HUDEP-2 (cell line): Measurements from ENCODE around the gene HTR1D.
"Not testable (repeated sequence)": the region's sequence is repeated elsewhere in the genome, so short reads cannot be mapped to it uniquely, and the experiment has no call there.

Source experiments
- DNase-seq, 76 experiments: peaks; one replicate each; lab custom pipeline; 2025; ENCODE audit not compliant: unreplicated experiment in 76 of 76; lab: John Stamatoyannopoulos, UW

Gene HTR1D, protein sequence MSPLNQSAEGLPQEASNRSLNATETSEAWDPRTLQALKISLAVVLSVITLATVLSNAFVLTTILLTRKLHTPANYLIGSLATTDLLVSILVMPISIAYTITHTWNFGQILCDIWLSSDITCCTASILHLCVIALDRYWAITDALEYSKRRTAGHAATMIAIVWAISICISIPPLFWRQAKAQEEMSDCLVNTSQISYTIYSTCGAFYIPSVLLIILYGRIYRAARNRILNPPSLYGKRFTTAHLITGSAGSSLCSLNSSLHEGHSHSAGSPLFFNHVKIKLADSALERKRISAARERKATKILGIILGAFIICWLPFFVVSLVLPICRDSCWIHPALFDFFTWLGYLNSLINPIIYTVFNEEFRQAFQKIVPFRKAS

GRCh38 chr1:23217421-23218115 lies at the start of gene HTR1D:
TSS of gene HTR1D (minus strand) at chr1:23217502. CDS start at chr1:23194219, 23,283 bp downstream.
- no peak for DNase-seq

GRCh38 chr1:23263380-23263887 lies 46.1 kb upstream of the HTR1D start:
- DNase-seq, result no peak

DNA sequence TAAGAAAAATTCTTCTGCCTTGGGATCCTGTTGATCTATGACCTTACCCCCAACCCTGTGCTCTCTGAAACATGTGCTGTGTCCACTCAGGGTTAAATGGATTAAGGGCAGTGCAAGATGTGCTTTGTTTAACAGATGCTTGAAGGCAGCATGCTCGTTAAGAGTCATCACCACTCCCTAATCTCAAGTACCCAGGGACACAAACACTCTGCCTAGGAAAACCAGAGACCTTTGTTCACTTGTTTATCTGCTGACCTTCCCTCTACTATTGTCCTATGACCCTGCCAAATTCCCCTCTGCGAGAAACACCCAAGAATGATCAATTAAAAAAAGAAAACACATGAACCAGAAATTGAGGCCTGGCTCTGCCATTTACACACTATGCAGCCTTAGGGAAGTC lies 40.8 kb upstream of the HTR1D start:
- not testable (repeated sequence) for DNase-seq

DNA sequence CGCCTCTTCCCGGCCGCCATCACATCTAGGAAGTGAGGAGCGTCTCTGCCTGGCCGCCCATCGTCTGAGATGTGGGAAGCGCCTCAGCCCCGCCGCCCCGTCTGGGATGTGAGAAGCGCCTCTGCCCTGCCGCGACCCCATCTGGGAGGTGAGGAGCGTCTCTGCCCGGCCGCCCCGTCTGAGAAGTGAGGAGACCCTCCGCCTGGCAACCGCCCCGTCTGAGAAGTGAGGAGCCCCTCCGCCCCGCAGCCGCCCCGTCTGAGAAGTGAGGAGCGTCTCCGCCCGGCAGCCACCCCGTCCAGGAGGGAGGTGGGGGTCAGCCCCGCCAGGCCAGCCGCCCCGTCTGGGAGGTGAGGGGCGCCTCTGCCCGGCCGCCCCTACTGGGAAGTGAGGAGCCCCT lies 40.1 kb upstream of the HTR1D start:
- not testable (repeated sequence) for DNase-seq

DNA sequence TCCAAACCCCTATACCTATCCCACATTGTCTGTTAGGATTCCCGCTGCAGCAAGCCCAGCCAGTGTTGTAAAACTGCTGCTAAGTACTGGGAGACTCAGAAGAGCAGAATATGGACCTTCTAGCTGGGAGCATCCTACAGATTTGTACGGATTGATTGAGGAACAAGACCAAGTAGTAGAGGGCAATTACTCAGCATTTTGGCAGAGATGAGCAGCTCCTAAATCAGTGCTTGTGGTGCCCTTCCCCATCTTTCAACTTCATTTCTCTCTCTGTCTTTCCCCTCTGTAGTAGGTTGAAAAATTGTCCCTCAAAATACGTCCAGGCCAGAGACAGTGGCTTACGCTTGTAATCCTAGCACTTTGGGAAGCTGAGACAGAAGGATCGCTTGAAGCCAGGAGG lies 37.3 kb upstream of the HTR1D start:
- DNase-seq, result no peak

DNA sequence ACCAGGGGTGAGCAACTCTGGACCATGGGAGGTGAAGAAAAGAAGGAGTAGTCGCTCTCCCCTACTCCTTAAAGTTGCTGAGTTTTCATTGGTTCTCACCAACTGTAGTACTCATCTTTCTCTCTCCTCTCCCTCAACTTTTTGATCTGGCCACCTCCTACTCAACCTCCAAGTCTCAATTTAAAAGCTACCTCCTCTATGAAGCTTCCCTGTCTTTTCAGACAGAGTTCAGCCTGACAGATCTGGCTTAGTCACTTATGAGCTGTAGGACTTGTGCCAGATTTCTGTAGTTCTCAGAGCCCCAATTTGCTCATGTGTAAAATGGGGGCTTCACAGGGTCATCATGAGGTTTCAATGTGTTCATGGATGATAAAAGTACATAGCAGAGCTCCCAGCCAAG lies 34.5 kb upstream of the HTR1D start:
- DNase-seq, result no peak

DNA sequence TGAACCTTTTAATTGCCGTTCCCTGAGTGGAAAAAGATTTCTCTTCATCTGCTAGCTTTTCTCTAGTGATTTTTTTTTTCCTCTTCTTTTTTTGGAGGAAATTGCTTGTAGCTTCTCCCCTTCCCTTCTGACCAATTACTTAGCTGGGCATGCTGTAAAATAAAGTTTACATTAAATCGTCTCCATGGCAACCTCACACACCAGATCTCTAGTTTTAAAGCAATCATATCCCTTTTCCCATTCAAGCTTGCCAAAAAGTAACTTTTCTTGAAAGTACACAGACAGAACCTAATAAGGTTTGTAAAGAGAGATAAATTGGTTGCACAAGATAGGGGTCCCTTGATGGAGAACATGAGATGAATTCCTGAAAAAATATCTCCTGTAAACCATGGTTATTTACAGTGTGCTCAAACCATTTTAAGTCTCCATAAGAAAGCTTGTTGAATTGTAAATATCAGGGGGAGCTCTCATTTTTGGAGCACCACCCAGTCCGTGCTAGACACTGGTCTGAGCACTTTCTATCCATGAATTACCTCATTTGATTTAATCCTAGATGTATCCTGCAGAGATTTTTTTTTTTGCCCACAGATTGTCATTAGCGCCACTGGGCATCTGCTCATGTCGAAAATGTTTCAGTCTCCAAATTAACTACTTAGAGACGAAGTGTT lies 32.6 kb upstream of the HTR1D start:
- no peak for DNase-seq

- no peak for DNase-seq
Observed at GRCh38 chr1:23247276-23247675, 30.0 kb upstream of the HTR1D start.

- no peak for DNase-seq
Observed at GRCh38 chr1:23246274-23246673, 29.0 kb upstream of the HTR1D start.

- DNase-seq, result no peak
Observed at GRCh38 chr1:23244256-23244761, 27.0 kb upstream of the HTR1D start.

DNA sequence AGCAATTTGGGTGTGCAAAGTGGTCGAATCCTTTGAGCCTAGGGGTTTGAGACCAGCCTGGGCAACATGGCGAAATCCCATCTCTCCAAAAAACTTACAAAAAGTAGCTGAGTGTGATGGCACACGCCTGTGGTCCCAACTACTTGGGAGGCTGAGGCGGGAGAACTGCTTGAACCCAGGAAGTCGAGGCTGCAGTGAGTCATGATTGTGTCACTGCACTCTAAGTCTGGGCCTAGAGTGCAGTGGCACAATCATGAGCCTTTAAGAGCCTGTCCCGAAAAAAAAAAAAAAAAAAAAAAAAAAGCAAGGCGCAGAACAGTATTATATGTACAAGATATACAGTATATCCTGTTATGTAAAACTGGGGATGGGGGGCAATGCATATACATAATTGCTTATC lies 25.1 kb upstream of the HTR1D start:
- no peak for DNase-seq

DNA sequence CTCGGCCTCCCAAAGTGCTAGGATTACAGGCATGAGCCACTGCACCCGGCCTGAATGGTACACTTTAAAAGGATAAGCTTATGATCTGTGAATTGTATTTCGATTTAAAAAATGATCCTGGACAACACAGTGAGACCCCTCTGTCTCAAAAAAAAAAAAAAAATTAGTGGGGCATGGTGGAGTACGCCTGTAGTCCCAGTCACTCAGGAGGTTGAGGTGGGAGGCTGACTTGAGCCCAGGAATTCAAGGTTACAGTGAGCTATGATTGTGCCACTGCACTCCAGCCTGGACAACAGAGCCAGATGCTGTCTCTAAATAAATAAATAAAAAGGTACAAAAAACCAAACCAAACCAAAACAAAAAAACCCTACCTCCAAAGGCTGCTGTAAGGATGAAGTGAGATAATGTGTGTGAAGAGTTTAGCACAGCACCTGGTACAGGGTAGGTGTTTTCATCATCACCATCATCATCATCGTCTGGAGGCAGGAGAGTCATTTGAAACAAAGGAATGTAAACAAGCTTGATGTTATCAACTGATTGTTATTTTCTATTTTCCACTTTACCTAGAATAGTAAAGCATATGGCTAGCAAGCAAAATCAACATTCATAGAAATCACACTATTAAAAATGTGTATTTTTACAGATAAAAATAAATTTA lies 22.5 kb upstream of the HTR1D start:
- DNase-seq, result no peak

DNA sequence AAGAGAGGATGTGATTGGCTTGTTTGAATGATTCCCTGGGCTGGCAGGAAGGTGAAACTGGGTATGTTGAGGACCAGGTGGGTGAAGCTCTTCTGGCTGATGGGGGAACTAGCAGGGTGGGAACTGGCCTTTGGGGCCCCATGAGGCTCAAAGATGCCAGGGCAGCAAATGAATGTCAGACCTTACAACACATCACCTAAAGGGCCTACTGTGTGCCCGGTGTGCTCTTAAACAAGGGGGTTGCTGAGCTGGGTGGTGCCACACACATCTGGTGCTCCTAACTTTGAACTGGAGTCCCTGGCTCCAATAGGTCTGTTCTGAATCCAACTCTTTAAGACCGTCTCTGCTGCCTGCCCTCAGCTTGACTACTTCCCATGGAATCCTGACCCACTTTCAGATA lies 21.3 kb upstream of the HTR1D start:
- DNase-seq, result no peak

- peak in 8 of 76 experiments; percentile 1 to 31 (median 12) for DNase-seq
Observed at GRCh38 chr1:23237508-23237907, 20.2 kb upstream of the HTR1D start.

DNA sequence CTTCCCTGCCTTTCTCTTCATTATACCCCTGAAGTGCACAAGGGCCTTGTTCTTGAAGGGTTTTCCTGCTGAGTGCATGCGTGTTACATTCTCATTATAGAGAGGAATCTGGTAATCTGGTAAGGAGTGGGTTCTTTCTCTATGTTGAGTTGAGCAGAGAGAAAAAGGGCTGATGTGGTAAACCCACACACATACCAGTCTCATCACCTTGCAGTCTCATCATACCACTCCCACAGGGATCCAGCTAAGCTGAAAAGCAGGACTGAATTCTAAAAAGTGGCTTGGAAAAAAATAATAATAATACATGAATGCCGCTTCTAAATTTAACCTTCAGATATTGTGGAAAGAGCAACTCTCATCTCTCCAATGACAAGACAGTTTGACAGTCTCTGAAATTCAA lies 10.5 kb upstream of the HTR1D start:
- no peak for DNase-seq

DNA sequence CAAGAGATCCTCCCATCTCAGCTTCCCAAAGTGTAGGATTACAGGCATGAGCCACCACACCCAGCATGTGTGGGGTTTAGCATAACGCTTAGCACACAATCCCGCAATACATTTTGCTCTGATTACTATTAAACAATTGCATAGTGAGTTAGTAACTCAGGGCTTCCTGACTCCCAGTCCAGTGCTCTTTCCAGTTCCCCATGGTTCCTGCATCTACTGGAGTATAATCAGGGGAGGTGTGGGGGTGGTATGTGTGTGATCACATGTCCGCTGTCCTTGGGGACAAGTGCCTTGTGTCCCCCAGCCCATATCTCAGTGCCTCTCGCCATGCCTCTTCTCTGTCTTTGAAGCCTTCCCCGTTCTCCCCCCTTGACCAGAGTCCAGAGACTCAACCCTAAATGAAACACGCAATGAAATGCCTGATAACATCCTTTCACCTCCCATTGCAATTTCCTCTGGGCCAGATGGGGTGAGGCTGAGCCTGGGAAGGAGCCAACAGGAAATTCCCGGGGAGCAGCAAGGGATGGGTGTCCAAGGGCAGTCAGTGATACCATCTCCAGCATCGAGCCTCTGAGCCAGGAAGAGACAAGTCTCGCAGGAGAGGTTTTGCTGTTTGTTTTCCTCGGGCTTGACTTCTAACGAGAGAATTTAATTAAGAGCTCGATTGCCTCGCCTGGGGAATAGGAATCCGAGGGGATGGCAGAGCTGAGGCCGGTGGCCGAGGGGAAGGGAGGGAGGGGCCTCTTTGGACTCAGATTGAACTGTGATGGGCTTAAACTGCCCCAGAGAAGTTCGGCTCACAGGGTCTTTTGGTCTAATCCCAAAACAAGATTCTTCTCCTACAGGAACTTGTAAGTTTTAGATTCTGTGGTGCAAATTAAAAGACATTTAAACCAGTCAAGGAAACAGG lies 7.7 kb upstream of the HTR1D start:
- DNase-seq, result no peak

- not testable (repeated sequence) for DNase-seq
Observed at GRCh38 chr1:23223963-23224362, 6.7 kb upstream of the HTR1D start.

- not testable (repeated sequence) for DNase-seq
Observed at GRCh38 chr1:23223490-23223951, 6.2 kb upstream of the HTR1D start.

DNA sequence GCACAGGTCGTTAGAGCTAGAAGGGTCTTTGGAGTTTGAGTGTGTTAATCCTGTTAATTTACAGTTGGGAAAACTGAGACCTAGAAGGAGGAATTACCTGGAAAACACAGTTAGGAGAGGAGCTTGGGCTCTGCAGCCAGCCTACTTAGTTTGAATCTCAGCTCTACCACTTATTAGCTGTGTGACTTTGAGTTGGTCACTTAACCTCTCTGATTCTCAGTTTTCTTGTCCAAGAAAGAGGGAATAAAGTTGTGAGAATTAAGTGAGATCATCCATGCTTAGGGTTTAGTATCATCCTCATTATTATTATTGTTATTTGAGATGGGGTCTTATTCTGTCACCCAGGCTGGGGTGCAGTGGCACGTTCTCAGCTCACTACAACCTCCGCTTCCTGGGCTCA lies 5.4 kb upstream of the HTR1D start:
- no peak for DNase-seq

GRCh38 chr1:23222331-23222730 lies 5.0 kb upstream of the HTR1D start:
- no peak for DNase-seq
